ENCODE data around the gene ATAD3B. TPM values are rescaled to one million over a fixed set of nuclear protein-coding genes. Genes with fewer than 3 reads are reported as not detected.

The ATAD3B gene
- polyA plus RNA-seq, 3 donors: 2.3 to 23.3 (median 2.3) TPM

DNA sequence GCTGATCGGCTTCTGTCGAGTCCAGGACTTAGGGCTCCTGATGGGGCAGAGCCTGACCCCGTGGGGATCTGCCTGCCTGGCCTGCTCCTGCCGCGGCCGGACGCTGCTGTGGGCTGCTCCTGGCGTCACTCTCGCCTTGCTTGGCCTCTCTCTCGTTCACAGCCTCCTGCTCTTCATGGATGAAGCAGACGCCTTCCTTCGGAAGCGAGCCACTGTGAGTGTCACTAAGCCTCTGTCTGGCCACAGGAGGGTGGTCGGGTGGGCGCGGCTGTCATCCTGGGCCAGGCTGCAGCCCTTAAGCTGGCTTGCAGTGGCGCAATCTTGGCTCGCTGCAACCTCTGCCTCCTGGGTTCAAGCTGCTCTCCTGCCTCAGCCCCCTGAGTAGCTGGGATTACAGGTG lies 16.1 kb downstream of the ATAD3B start:
- Mint-ChIP-seq H3K4me1 (no peaks in the 10 kb centered on the region), H3K27ac (no peak overlapping the region), H3K4me3 (no peak overlapping the region), H3K9me3 (peaks cover 14 to 29% (median 18%) of the 10 kb centered on the region in 7 donors), H3K36me3 (peaks cover 52 to 84% of the 10 kb centered on the region in 2 donors), H3K27me3 (ENCODE audit: low read depth in 3 of 3) (peaks cover 0 to 2% (median 0%) of the 10 kb centered on the region in 3 donors)
- no peak overlapping the region for H3K4me3 ChIP-seq (replicated peaks in 1 of 3; ENCODE audit: low read depth in 2 of 3, low read length in 3 of 3)
- WGBS (ENCODE audit: insufficient coverage): 97% methylated on average over 15 of the region's 18 CpGs
- H3K4me2 ChIP-seq (replicated peaks; ENCODE audit: extremely low read depth, low read length, poor library complexity, severe bottlenecking): no peak overlapping the region
- intact Hi-C loops (cut with micrococcal nuclease): no loop called here
- TF ChIP-seq, protein P1, sequence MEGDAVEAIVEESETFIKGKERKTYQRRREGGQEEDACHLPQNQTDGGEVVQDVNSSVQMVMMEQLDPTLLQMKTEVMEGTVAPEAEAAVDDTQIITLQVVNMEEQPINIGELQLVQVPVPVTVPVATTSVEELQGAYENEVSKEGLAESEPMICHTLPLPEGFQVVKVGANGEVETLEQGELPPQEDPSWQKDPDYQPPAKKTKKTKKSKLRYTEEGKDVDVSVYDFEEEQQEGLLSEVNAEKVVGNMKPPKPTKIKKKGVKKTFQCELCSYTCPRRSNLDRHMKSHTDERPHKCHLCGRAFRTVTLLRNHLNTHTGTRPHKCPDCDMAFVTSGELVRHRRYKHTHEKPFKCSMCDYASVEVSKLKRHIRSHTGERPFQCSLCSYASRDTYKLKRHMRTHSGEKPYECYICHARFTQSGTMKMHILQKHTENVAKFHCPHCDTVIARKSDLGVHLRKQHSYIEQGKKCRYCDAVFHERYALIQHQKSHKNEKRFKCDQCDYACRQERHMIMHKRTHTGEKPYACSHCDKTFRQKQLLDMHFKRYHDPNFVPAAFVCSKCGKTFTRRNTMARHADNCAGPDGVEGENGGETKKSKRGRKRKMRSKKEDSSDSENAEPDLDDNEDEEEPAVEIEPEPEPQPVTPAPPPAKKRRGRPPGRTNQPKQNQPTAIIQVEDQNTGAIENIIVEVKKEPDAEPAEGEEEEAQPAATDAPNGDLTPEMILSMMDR (IDR thresholded peaks at IDR 0.05): no peak
- H3K36me3 ChIP-seq (replicated peaks in 1 of 2; ENCODE audit: control insufficient read depth in 1 of 2, insufficient read depth in 2 of 2, low read length in 2 of 2): peaks cover 47 to 70% of the 10 kb centered on the region in 2 donors
- no peak overlapping the region for H3K27ac ChIP-seq (ENCODE audit: low read depth in 1 of 2, low read length in 2 of 2)
- H2AFZ ChIP-seq (ENCODE audit: insufficient read depth, low read depth, low read length, poor library complexity, severe bottlenecking): no peak overlapping the region
- H3K4me1 ChIP-seq (ENCODE audit: control insufficient read depth in 1 of 2, insufficient read depth in 2 of 2, low read length in 2 of 2): no peaks in the 10 kb centered on the region
- H4K20me1 ChIP-seq (ENCODE audit: insufficient read depth, low read length): no peaks in the 10 kb centered on the region
- no peak overlapping the region for H3K9ac ChIP-seq (ENCODE audit: insufficient read depth, low read length, poor library complexity, severe bottlenecking)
- H3K9me3 ChIP-seq (replicated peaks in 1 of 2; ENCODE audit: control insufficient read depth in 1 of 2, insufficient read depth in 1 of 2, low read length in 2 of 2): peaks cover 9 to 27% of the 10 kb centered on the region in 2 donors
- no peaks in the 10 kb centered on the region for H3K27me3 ChIP-seq (ENCODE audit: control insufficient read depth in 2 of 2, insufficient read depth in 2 of 2, low read length in 2 of 2)
- no peak for DNase-seq
- no peaks in the 10 kb centered on the region for H3K79me2 ChIP-seq (ENCODE audit: insufficient read depth, low read length)

DNA sequence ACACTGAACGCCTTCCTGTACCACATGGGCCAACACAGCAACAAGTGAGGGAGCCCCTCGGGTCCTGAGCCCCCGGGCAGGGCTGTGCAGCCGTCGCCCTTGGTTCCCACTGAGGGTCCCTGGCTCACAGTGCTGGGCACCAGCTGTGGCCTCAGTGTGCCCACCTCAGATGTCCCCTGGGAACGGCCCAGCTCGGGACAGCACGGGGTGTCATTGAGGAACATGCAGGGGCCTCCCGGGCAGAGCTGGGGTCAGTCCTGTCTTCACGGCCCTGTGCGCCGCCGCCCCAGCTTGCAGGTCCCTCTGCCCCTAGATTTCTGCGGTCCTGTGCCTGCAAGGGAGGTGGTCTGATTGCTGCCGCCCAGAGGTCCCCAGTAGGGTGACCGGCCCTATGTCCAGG lies 17.7 kb downstream of the ATAD3B start:
- H3K27me3 ChIP-seq (ENCODE audit: control insufficient read depth in 2 of 2, insufficient read depth in 2 of 2, low read length in 2 of 2): no peaks in the 10 kb centered on the region
- H4K20me1 ChIP-seq (ENCODE audit: insufficient read depth, low read length): no peaks in the 10 kb centered on the region
- no peaks in the 10 kb centered on the region for H3K79me2 ChIP-seq (ENCODE audit: insufficient read depth, low read length)
- H3K36me3 ChIP-seq (replicated peaks in 1 of 2; ENCODE audit: control insufficient read depth in 1 of 2, insufficient read depth in 2 of 2, low read length in 2 of 2): peaks cover 39 to 68% of the 10 kb centered on the region in 2 donors
- peaks cover 49 to 84% of the 10 kb centered on the region in 2 donors for H3K36me3 Mint-ChIP-seq
- TF ChIP-seq, protein P1 (IDR thresholded peaks at IDR 0.05): no peak
- no peak overlapping the region for H3K4me3 ChIP-seq (replicated peaks in 1 of 3; ENCODE audit: low read depth in 2 of 3, low read length in 3 of 3)
- peaks cover 14 to 36% of the 10 kb centered on the region in 2 donors for H3K9me3 ChIP-seq (replicated peaks in 1 of 2; ENCODE audit: control insufficient read depth in 1 of 2, insufficient read depth in 1 of 2, low read length in 2 of 2)
- no peaks in the 10 kb centered on the region for H3K4me1 Mint-ChIP-seq
- no peaks in the 10 kb centered on the region for H3K4me1 ChIP-seq (ENCODE audit: control insufficient read depth in 1 of 2, insufficient read depth in 2 of 2, low read length in 2 of 2)
- H3K4me3 Mint-ChIP-seq: no peak overlapping the region
- peaks cover 25 to 36% (median 28%) of the 10 kb centered on the region in 7 donors for H3K9me3 Mint-ChIP-seq
- H3K27me3 Mint-ChIP-seq (ENCODE audit: low read depth in 3 of 3): peaks cover 0 to 4% (median 0%) of the 10 kb centered on the region in 3 donors
- no peak overlapping the region for H3K27ac Mint-ChIP-seq
- H3K27ac ChIP-seq (ENCODE audit: low read depth in 1 of 2, low read length in 2 of 2): no peak overlapping the region
- H2AFZ ChIP-seq (ENCODE audit: insufficient read depth, low read depth, low read length, poor library complexity, severe bottlenecking): no peak overlapping the region
- intact Hi-C loops (cut with micrococcal nuclease): no loop called here
- DNase-seq: no peak
- 99% methylated on average over 16 of the region's 16 CpGs for WGBS (ENCODE audit: insufficient coverage)
- H3K4me2 ChIP-seq (replicated peaks; ENCODE audit: extremely low read depth, low read length, poor library complexity, severe bottlenecking): no peak overlapping the region
- H3K9ac ChIP-seq (ENCODE audit: insufficient read depth, low read length, poor library complexity, severe bottlenecking): no peak overlapping the region

Data from CD14-positive monocyte (primary cell).